Transverse colon (tissue), 4 donors: ENCODE data around the gene MGAT4D.

Experiments used
- CTCF ChIP-seq, 5 experiments: fragments of 200-600 bp in 3 of 5; fragments of 450-650 bp in 2 of 5; sonication (generic) in 3 of 5; IDR thresholded peaks; 1 replicate in 2 of 5; 2 replicates in 3 of 5; pipeline ENCODE4 v1.5.1; 2016 to 2017; ENCODE audit warnings: antibody characterized with exemption in 5 of 5, inconsistent platforms in 3 of 5, mild to moderate bottlenecking in 2 of 5, moderate library complexity in 1 of 5
- EP300 ChIP-seq: sonication (generic); formaldehyde crosslinking; IDR thresholded peaks from one replicate; pipeline ENCODE4 v1.6.1; 2017; ENCODE audit warnings: antibody characterized with exemption, low read depth
- POLR2A ChIP-seq: fragments of 450-650 bp; IDR thresholded peaks from one replicate; pipeline ENCODE4 v1.6.1; 2016; ENCODE audit warnings: antibody characterized with exemption, mild to moderate bottlenecking, moderate library complexity
- POLR2AphosphoS5 ChIP-seq, 3 donors: sonication (generic); formaldehyde crosslinking; IDR thresholded peaks; one replicate each; pipeline ENCODE4 v1.6.1; 2016; ENCODE audit warnings: antibody characterized with exemption in 3 of 3

- TF ChIP-seq POLR2A (no peak), CTCF (IDR thresholded peaks at IDR 0.05) (no peak), EP300 (no peak), POLR2AphosphoS5 (IDR thresholded peaks at IDR 0.05) (no peak)
These were observed 35.9 kb upstream of the MGAT4D start for GRCh38 chr4:140533951-140534480.
